K562 (cell line): Measurements from ENCODE around the gene DNASE2B. TPM values are rescaled to one million over a fixed set of nuclear protein-coding genes. Genes with fewer than 3 reads are reported as not detected.

Experiments
- BRCA1 ChIP-seq, 2 experiments: fragments of 450-650 bp in 1 of 2; sonication (generic) in 1 of 2; formaldehyde crosslinking in 1 of 2; IDR thresholded peaks; 2 replicates each; pipeline versions ENCODE4 v1.5.0 to v1.6.1; 2017 to 2020; ENCODE audit warnings: mild to moderate bottlenecking in 1 of 2, missing genetic modification reagents in 1 of 2
- CGGBP1 ChIP-seq: fragments of 250-450 bp; sonication (Bioruptor Pico); IDR thresholded peaks from 2 replicates; pipeline ENCODE4 v1.9.0; 2021; ENCODE audit warnings: mild to moderate bottlenecking
- ELK3 ChIP-seq: fragments of 450-650 bp; formaldehyde crosslinking; IDR thresholded peaks from 2 replicates; pipeline ENCODE4 v1.4.0; 2020; ENCODE audit warnings: mild to moderate bottlenecking
- HDAC2 ChIP-seq: fragments of 450-650 bp; IDR thresholded peaks from 2 replicates; pipeline ENCODE4 v1.6.1; 2016; ENCODE audit warnings: mild to moderate bottlenecking
- JUNB ChIP-seq: fragments of 450-650 bp; formaldehyde crosslinking; conservative IDR thresholded peaks from 2 replicates; pipeline ENCODE4 v1.4.0; 2020; ENCODE audit warnings: mild to moderate bottlenecking
- MAFK ChIP-seq: IDR thresholded peaks from 2 replicates; pipeline ENCODE4 v1.6.1; 2011; ENCODE audit warnings: low read length, improper control_type of control experiment
- MLX ChIP-seq, 2 experiments: fragments of 450-650 bp in 1 of 2; sonication (generic) in 1 of 2; formaldehyde crosslinking; conservative IDR thresholded peaks; 2 replicates each; pipeline versions ENCODE4 v1.4.0 to v1.8.1; 2020 to 2022; ENCODE audit warnings: mild to moderate bottlenecking in 1 of 2, missing genetic modification reagents in 1 of 2
- MTA1 ChIP-seq: fragments of 450-650 bp; IDR thresholded peaks from 2 replicates; pipeline ENCODE4 v1.6.1; 2017; ENCODE audit warnings: borderline replicate concordance
- NFE2 ChIP-seq: IDR thresholded peaks from 2 replicates; pipeline ENCODE4 v1.6.1; 2014; ENCODE audit warnings: antibody characterized with exemption, low read depth
- RFX1 ChIP-seq: fragments of 450-650 bp; IDR thresholded peaks from 2 replicates; pipeline ENCODE4 v1.6.1; 2016; ENCODE audit warnings: mild to moderate bottlenecking, moderate library complexity
- SRF ChIP-seq, 2 experiments: fragments of 250-450, 450-650 bp in 1 of 2; sonication (Bioruptor Pico) in 1 of 2; sonication (generic) in 1 of 2; formaldehyde crosslinking; IDR thresholded peaks; 2 replicates each; pipeline versions ENCODE4 v1.5.0 to v1.5.1; 2020 to 2022; ENCODE audit warnings: mild to moderate bottlenecking in 1 of 2, missing genetic modification reagents in 1 of 2
- SRSF7 ChIP-seq: fragments of 200-400 bp; formaldehyde crosslinking; optimal IDR thresholded peaks from 2 replicates; pipeline ENCODE3; 2017; ENCODE audit warnings: mild to moderate bottlenecking, low read depth, low read length
- ZNF121 ChIP-seq: sonication (generic); formaldehyde crosslinking; conservative IDR thresholded peaks from 2 replicates; pipeline ENCODE4 v1.8.0; 2022; ENCODE audit warnings: missing genetic modification reagents
- ZNF668 ChIP-seq: fragments of 250-450 bp; sonication (Bioruptor Pico); IDR thresholded peaks from 2 replicates; pipeline ENCODE4 v1.8.0; 2022; ENCODE audit warnings: mild to moderate bottlenecking, inconsistent platforms
- polyA plus RNA-seq, 8 experiments: library from polyadenylated mRNA; depleted of rRNA in 4 of 8; stranded (reverse) in 5 of 8; unstranded in 3 of 8; fragments of >200 nt; fragmentation: Nextera tagmentation in 2 of 8; fragmentation: Illumina TruSeq in 1 of 8; extraction: Ambion mirVana in 2 of 8; extraction: Trizol in 1 of 8; gene quantifications; 2 replicates each; pipeline versions ENCODE4 v1.2.1 to v1.2.3, GENCODE V29; 2011 to 2014; ENCODE audit warnings: inconsistent platforms in 1 of 8, missing spikeins in 1 of 8
- total RNA-seq, 7 experiments: library from RNA; depleted of rRNA in 6 of 7; stranded (reverse); fragments of >200 nt in 6 of 7; fragmentation: Illumina TruSeq in 2 of 7; extraction: Trizol in 2 of 7; gene quantifications; 2 replicates each; pipeline versions ENCODE4 v1.2.1 to v1.2.3, GENCODE V29; 2011 to 2021; ENCODE audit warnings: low replicate concordance in 1 of 7
- TF ChIP-seq, protein P1 (sequence below): fragments of 250-450 bp; sonication (Bioruptor Pico); IDR thresholded peaks from 2 replicates; pipeline ENCODE4 v1.4.0; 2020; ENCODE audit warnings: mild to moderate bottlenecking, moderate library complexity
- TF ChIP-seq, protein P2 (sequence below): fragments of 150-350 bp; conservative IDR thresholded peaks from 2 replicates; pipeline ENCODE4 v1.6.1; 2014; ENCODE audit warnings: low read length
- TF ChIP-seq, protein P3 (sequence below): sonication (generic); formaldehyde crosslinking; IDR thresholded peaks from 2 replicates; pipeline ENCODE4 v1.8.1; 2023; ENCODE audit warnings: mild to moderate bottlenecking, missing genetic modification reagents

Gene DNASE2B
- total and polyA plus RNA-seq, 9 of the 15 experiments (the other 6 are each of a cell fraction or from before 2014, with no cell fraction given) = not detected

GRCh38 chr1:84427250-84428188 is 29.2 kb downstream of the DNASE2B start (continued):
- no peak for TF ChIP-seq MAFK
- no peak for TF ChIP-seq ZNF668 (CRISPR knock-in tag)
- TF ChIP-seq, protein P1, sequence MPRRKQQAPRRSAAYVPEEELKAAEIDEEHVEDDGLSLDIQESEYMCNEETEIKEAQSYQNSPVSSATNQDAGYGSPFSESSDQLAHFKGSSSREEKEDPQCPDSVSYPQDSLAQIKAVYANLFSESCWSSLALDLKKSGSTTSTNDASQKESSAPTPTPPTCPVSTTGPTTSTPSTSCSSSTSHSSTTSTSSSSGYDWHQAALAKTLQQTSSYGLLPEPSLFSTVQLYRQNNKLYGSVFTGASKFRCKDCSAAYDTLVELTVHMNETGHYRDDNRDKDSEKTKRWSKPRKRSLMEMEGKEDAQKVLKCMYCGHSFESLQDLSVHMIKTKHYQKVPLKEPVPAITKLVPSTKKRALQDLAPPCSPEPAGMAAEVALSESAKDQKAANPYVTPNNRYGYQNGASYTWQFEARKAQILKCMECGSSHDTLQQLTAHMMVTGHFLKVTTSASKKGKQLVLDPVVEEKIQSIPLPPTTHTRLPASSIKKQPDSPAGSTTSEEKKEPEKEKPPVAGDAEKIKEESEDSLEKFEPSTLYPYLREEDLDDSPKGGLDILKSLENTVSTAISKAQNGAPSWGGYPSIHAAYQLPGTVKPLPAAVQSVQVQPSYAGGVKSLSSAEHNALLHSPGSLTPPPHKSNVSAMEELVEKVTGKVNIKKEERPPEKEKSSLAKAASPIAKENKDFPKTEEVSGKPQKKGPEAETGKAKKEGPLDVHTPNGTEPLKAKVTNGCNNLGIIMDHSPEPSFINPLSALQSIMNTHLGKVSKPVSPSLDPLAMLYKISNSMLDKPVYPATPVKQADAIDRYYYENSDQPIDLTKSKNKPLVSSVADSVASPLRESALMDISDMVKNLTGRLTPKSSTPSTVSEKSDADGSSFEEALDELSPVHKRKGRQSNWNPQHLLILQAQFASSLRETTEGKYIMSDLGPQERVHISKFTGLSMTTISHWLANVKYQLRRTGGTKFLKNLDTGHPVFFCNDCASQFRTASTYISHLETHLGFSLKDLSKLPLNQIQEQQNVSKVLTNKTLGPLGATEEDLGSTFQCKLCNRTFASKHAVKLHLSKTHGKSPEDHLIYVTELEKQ (CRISPR knock-in tag) = no peak
- no peak for TF ChIP-seq CGGBP1
- TF ChIP-seq, protein P2, sequence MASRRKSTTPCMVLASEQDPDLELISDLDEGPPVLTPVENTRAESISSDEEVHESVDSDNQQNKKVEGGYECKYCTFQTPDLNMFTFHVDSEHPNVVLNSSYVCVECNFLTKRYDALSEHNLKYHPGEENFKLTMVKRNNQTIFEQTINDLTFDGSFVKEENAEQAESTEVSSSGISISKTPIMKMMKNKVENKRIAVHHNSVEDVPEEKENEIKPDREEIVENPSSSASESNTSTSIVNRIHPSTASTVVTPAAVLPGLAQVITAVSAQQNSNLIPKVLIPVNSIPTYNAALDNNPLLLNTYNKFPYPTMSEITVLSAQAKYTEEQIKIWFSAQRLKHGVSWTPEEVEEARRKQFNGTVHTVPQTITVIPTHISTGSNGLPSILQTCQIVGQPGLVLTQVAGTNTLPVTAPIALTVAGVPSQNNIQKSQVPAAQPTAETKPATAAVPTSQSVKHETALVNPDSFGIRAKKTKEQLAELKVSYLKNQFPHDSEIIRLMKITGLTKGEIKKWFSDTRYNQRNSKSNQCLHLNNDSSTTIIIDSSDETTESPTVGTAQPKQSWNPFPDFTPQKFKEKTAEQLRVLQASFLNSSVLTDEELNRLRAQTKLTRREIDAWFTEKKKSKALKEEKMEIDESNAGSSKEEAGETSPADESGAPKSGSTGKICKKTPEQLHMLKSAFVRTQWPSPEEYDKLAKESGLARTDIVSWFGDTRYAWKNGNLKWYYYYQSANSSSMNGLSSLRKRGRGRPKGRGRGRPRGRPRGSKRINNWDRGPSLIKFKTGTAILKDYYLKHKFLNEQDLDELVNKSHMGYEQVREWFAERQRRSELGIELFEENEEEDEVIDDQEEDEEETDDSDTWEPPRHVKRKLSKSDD = no peak
- no peak for TF ChIP-seq HDAC2
- TF ChIP-seq SRSF7 = no peak
- TF ChIP-seq MLX (CRISPR knock-in tag; conservative IDR thresholded peaks at IDR 0.05) = no peak
- TF ChIP-seq, protein P3, sequence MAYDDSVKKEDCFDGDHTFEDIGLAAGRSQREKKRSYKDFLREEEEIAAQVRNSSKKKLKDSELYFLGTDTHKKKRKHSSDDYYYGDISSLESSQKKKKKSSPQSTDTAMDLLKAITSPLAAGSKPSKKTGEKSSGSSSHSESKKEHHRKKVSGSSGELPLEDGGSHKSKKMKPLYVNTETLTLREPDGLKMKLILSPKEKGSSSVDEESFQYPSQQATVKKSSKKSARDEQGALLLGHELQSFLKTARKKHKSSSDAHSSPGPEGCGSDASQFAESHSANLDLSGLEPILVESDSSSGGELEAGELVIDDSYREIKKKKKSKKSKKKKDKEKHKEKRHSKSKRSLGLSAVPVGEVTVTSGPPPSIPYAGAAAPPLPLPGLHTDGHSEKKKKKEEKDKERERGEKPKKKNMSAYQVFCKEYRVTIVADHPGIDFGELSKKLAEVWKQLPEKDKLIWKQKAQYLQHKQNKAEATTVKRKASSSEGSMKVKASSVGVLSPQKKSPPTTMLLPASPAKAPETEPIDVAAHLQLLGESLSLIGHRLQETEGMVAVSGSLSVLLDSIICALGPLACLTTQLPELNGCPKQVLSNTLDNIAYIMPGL (CRISPR knock-in tag) = no peak
- no peak for TF ChIP-seq ZNF121 (CRISPR knock-in tag)
- TF ChIP-seq BRCA1 (IDR thresholded peaks at IDR 0.05) = no peak
- no peak for TF ChIP-seq BRCA1 (CRISPR knock-in tag; IDR thresholded peaks at IDR 0.05)
- no peak for TF ChIP-seq MTA1
- TF ChIP-seq JUNB (CRISPR knock-in tag) = no peak
- TF ChIP-seq RFX1 = no peak
- TF ChIP-seq NFE2 = peak; percentile 74
- no peak for TF ChIP-seq ELK3 (CRISPR knock-in tag)
- TF ChIP-seq SRF (CRISPR knock-in tag; IDR thresholded peaks at IDR 0.05) = no peak
